WTC11 (cell line): ENCODE results near the gene USP44. TPM values are rescaled to one million over a fixed set of nuclear protein-coding genes. Genes with fewer than 3 reads are reported as not detected.

Experiments used
- ATAC-seq: fragments of 200-7000 bp; cut with Tn5 transposase; 2 replicates; pipeline ENCODE4 v1.10.0; 2021; ENCODE audit warnings: mild to moderate bottlenecking, moderate library complexity
- CTCF ChIA-PET: fragments of 300-600 bp; sonication (Branson Sonifier 250); formaldehyde crosslinking; loops from one replicate; lab custom pipeline; 2021; ENCODE audit warnings: antibody characterized with exemption; lab: Charles Lee
- POLR2A ChIA-PET: fragments of 350-600 bp; sonication (Branson Sonifier 250); formaldehyde crosslinking; loops from one replicate; lab custom pipeline; 2021; ENCODE audit warnings: antibody characterized with exemption; lab: Charles Lee
- DNase-seq: peaks from one replicate; pipeline ENCODE4 v3.0.0; 2021; ENCODE audit warnings: low spot score
- H3K27ac Mint-ChIP-seq: 2 replicates; pipeline ENCODE4 v1.8.0; 2021; ENCODE audit warnings: mixed read lengths
- H3K27me3 Mint-ChIP-seq: 2 replicates; pipeline ENCODE4 v1.8.0; 2021; ENCODE audit warnings: low read depth, mild to moderate bottlenecking, moderate library complexity, mixed read lengths
- H3K36me3 Mint-ChIP-seq: 2 replicates; pipeline ENCODE4 v1.8.0; 2021; ENCODE audit warnings: mixed read lengths
- H3K4me1 Mint-ChIP-seq: 2 replicates; pipeline ENCODE4 v1.8.0; 2022; ENCODE audit warnings: mixed read lengths
- H3K4me3 Mint-ChIP-seq: 2 replicates; pipeline ENCODE4 v1.8.0; 2021; ENCODE audit warnings: mild to moderate bottlenecking, moderate library complexity, mixed read lengths
- H3K9me3 Mint-ChIP-seq: 2 replicates; pipeline ENCODE4 v1.8.0; 2021; ENCODE audit warnings: mixed read lengths
- AFF4 ChIP-seq: sonication (generic); formaldehyde crosslinking; IDR thresholded peaks from 2 replicates; pipeline ENCODE4 v1.8.1; 2023; ENCODE audit warnings: mild to moderate bottlenecking, missing genetic modification reagents, borderline replicate concordance
- E2F4 ChIP-seq: sonication (generic); formaldehyde crosslinking; IDR thresholded peaks from 2 replicates; pipeline ENCODE4 v1.8.1; 2022; ENCODE audit warnings: low read depth, mild to moderate bottlenecking, moderate library complexity, missing genetic modification reagents, borderline replicate concordance
- FOXP4 ChIP-seq: sonication (generic); formaldehyde crosslinking; IDR thresholded peaks from 2 replicates; pipeline ENCODE4 v1.8.0; 2022; ENCODE audit warnings: mild to moderate bottlenecking, missing genetic modification reagents
- IRF1 ChIP-seq: sonication (generic); formaldehyde crosslinking; IDR thresholded peaks from 2 replicates; pipeline ENCODE4 v1.8.0; 2023; ENCODE audit warnings: missing genetic modification reagents
- JAZF1 ChIP-seq: fragments of 250-450 bp; sonication (Bioruptor Pico); IDR thresholded peaks from 2 replicates; pipeline ENCODE4 v1.9.0; 2021; ENCODE audit warnings: moderate library complexity, mild to moderate bottlenecking, inconsistent platforms
- JUN ChIP-seq: sonication (generic); formaldehyde crosslinking; IDR thresholded peaks from 2 replicates; pipeline ENCODE4 v1.8.0; 2023; ENCODE audit warnings: mild to moderate bottlenecking, missing genetic modification reagents
- KAT7 ChIP-seq: sonication (generic); formaldehyde crosslinking; IDR thresholded peaks from 2 replicates; pipeline ENCODE4 v1.8.1; 2023; ENCODE audit warnings: missing genetic modification reagents, mild to moderate bottlenecking, borderline replicate concordance
- NFE2L1 ChIP-seq: sonication (generic); formaldehyde crosslinking; IDR thresholded peaks from 2 replicates; pipeline ENCODE4 v1.8.1; 2023; ENCODE audit warnings: missing genetic modification reagents
- NR2C2 ChIP-seq: sonication (generic); formaldehyde crosslinking; IDR thresholded peaks from 2 replicates; pipeline ENCODE4 v1.8.0; 2022; ENCODE audit warnings: mild to moderate bottlenecking, missing genetic modification reagents
- SMAD4 ChIP-seq: sonication (generic); formaldehyde crosslinking; IDR thresholded peaks from 2 replicates; pipeline ENCODE4 v1.8.0; 2022; ENCODE audit warnings: mild to moderate bottlenecking, missing genetic modification reagents
- TCF7 ChIP-seq: sonication (generic); formaldehyde crosslinking; IDR thresholded peaks from 2 replicates; pipeline ENCODE4 v1.8.0; 2022; ENCODE audit warnings: mild to moderate bottlenecking, low read depth, missing genetic modification reagents, moderate library complexity
- TEAD4 ChIP-seq: sonication (generic); formaldehyde crosslinking; IDR thresholded peaks from 2 replicates; pipeline ENCODE4 v1.8.0; 2022; ENCODE audit warnings: mild to moderate bottlenecking, missing genetic modification reagents
- ZBTB21 ChIP-seq: sonication (generic); formaldehyde crosslinking; IDR thresholded peaks from 2 replicates; pipeline ENCODE4 v1.8.1; 2023; ENCODE audit warnings: mild to moderate bottlenecking, missing genetic modification reagents, borderline replicate concordance
- ZNF121 ChIP-seq: sonication (generic); formaldehyde crosslinking; IDR thresholded peaks from 2 replicates; pipeline ENCODE4 v1.8.0; 2023; ENCODE audit warnings: missing genetic modification reagents
- ZNF512 ChIP-seq: sonication (generic); formaldehyde crosslinking; IDR thresholded peaks from 2 replicates; pipeline ENCODE4 v1.8.1; 2022; ENCODE audit warnings: missing genetic modification reagents, borderline replicate concordance
- ZNF671 ChIP-seq: fragments of 250-450 bp; sonication (Bioruptor Pico); IDR thresholded peaks from 2 replicates; pipeline ENCODE4 v1.8.0; 2021; ENCODE audit warnings: mild to moderate bottlenecking
- total RNA-seq: library from RNA; stranded (reverse); gene quantifications from 3 replicates; pipeline ENCODE4 v1.2.3, GENCODE V29; 2021
- TF ChIP-seq, protein P1 (sequence below): sonication (generic); formaldehyde crosslinking; IDR thresholded peaks from 2 replicates; pipeline ENCODE4 v1.8.0; 2022; ENCODE audit warnings: missing genetic modification reagents
- TF ChIP-seq, protein P2 (sequence below): sonication (generic); formaldehyde crosslinking; IDR thresholded peaks from 2 replicates; pipeline ENCODE4 v1.8.0; 2022; ENCODE audit warnings: mild to moderate bottlenecking, missing genetic modification reagents
- TF ChIP-seq, protein P3 (sequence below): fragments of 250-450 bp; sonication (Bioruptor Pico); IDR thresholded peaks from 2 replicates; pipeline ENCODE4 v1.8.0; 2021; ENCODE audit warnings: mild to moderate bottlenecking
- TF ChIP-seq, protein P4 (sequence below): sonication (generic); formaldehyde crosslinking; IDR thresholded peaks from 2 replicates; pipeline ENCODE4 v1.8.1; 2023; ENCODE audit warnings: mild to moderate bottlenecking, missing genetic modification reagents, moderate library complexity

USP44 gene
- total RNA-seq, 1 experiment from 2014 or later, result 93.4 TPM

GRCh38 chr12:95533985-95534384 lies 17.3 kb downstream of the USP44 start:
- Mint-ChIP-seq H3K36me3 (peaks cover 30% of the 10 kb centered on the region), H3K4me3 (no peak overlapping the region), H3K27ac (peak overlapping the region; percentile 50), H3K27me3 (no peaks in the 10 kb centered on the region), H3K9me3 (no peaks in the 10 kb centered on the region), H3K4me1 (peaks cover 66% of the 10 kb centered on the region)
- DNase-seq (no peak), ATAC-seq (no peak)
- TF ChIP-seq ZBTB21 (CRISPR knock-in tag) (no peak), NFE2L1 (no peak), TCF7 (CRISPR knock-in tag) (no peak), NR2C2 (CRISPR knock-in tag) (no peak), JAZF1 (no peak), TEAD4 (no peak), ZNF671 (no peak), FOXP4 (no peak), SMAD4 (no peak)
- TF ChIP-seq, protein P1, sequence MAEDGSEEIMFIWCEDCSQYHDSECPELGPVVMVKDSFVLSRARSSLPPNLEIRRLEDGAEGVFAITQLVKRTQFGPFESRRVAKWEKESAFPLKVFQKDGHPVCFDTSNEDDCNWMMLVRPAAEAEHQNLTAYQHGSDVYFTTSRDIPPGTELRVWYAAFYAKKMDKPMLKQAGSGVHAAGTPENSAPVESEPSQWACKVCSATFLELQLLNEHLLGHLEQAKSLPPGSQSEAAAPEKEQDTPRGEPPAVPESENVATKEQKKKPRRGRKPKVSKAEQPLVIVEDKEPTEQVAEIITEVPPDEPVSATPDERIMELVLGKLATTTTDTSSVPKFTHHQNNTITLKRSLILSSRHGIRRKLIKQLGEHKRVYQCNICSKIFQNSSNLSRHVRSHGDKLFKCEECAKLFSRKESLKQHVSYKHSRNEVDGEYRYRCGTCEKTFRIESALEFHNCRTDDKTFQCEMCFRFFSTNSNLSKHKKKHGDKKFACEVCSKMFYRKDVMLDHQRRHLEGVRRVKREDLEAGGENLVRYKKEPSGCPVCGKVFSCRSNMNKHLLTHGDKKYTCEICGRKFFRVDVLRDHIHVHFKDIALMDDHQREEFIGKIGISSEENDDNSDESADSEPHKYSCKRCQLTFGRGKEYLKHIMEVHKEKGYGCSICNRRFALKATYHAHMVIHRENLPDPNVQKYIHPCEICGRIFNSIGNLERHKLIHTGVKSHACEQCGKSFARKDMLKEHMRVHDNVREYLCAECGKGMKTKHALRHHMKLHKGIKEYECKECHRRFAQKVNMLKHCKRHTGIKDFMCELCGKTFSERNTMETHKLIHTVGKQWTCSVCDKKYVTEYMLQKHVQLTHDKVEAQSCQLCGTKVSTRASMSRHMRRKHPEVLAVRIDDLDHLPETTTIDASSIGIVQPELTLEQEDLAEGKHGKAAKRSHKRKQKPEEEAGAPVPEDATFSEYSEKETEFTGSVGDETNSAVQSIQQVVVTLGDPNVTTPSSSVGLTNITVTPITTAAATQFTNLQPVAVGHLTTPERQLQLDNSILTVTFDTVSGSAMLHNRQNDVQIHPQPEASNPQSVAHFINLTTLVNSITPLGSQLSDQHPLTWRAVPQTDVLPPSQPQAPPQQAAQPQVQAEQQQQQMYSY (CRISPR knock-in tag), result no peak
- TF ChIP-seq, protein P2, sequence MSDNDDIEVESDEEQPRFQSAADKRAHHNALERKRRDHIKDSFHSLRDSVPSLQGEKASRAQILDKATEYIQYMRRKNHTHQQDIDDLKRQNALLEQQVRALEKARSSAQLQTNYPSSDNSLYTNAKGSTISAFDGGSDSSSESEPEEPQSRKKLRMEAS, result no peak
- POLR2A ChIA-PET, result interaction anchor here (0.6 to 1.1 kb wide), 2 partner anchors 16 to 355 kb away, joined by 4 to 7 read pairs; no protein-coding TSS in a partner anchor
- CTCF ChIA-PET, result interaction anchor here (0.6 to 2.3 kb wide), 26 partner anchors 9 to 462 kb away, joined by 3 to 69 read pairs (median 4); partner anchors contain the start of genes METAP2 and NR2C1

DNA sequence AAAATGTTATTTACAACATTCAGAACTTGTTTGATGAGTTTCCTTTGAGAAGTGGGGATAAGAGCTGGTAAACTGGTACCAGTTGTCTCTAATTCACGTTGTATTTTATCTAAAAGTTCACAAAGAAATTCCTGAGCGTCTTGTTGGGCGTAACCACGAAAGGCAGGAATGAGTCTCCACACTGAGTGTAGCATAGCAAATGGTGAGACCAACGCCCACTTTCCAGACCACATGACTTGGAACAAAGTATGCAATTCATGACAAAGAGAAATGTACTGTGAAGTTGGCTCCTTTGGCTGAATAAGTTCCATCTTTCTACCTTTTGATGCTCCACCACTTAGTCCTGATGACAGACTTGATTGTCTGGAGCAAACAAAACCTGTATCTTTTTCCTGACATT lies 18.4 kb downstream of the USP44 start:
- Mint-ChIP-seq H3K4me1 (peaks cover 56% of the 10 kb centered on the region), H3K27me3 (no peaks in the 10 kb centered on the region), H3K27ac (peak overlapping the region; percentile 64), H3K36me3 (peaks cover 41% of the 10 kb centered on the region), H3K4me3 (no peak overlapping the region; the same call in 1 of the 2 replicates), H3K9me3 (no peaks in the 10 kb centered on the region)
- CTCF ChIA-PET, result interaction anchor here (1.0 kb wide), 1 partner anchor 42 kb away, joined by 3 read pairs; no protein-coding TSS in a partner anchor
- POLR2A ChIA-PET, result no interaction called here
- no peak for DNase-seq
- ATAC-seq, result no peak
- TF ChIP-seq ZNF121 (CRISPR knock-in tag) (no peak), TCF7 (CRISPR knock-in tag) (no peak), KAT7 (CRISPR knock-in tag) (no peak), AFF4 (CRISPR knock-in tag) (no peak), IRF1 (CRISPR knock-in tag) (no peak), JUN (CRISPR knock-in tag) (no peak), E2F4 (no peak), SMAD4 (no peak), ZNF512 (CRISPR knock-in tag) (no peak)
- TF ChIP-seq, protein P3, sequence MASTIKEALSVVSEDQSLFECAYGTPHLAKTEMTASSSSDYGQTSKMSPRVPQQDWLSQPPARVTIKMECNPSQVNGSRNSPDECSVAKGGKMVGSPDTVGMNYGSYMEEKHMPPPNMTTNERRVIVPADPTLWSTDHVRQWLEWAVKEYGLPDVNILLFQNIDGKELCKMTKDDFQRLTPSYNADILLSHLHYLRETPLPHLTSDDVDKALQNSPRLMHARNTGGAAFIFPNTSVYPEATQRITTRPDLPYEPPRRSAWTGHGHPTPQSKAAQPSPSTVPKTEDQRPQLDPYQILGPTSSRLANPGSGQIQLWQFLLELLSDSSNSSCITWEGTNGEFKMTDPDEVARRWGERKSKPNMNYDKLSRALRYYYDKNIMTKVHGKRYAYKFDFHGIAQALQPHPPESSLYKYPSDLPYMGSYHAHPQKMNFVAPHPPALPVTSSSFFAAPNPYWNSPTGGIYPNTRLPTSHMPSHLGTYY (CRISPR knock-in tag), result no peak
- TF ChIP-seq, protein P4, sequence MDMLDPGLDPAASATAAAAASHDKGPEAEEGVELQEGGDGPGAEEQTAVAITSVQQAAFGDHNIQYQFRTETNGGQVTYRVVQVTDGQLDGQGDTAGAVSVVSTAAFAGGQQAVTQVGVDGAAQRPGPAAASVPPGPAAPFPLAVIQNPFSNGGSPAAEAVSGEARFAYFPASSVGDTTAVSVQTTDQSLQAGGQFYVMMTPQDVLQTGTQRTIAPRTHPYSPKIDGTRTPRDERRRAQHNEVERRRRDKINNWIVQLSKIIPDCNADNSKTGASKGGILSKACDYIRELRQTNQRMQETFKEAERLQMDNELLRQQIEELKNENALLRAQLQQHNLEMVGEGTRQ (CRISPR knock-in tag), result no peak
